OCI-LY7 (cell line): ENCODE data around the gene WDR44.

Experiments
- EZH2phosphoT487 ChIP-seq: fragments of 200-600 bp; sonication (generic); IDR thresholded peaks from 2 replicates; pipeline ENCODE4 v1.6.1; 2018; ENCODE audit warnings: low read depth, borderline replicate concordance, mild to moderate bottlenecking, mixed run types, antibody characterized with exemption, low read length, moderate library complexity, mixed read lengths
- TF ChIP-seq, protein P1 (sequence below): fragments of 200-600 bp; sonication (generic); conservative IDR thresholded peaks from 2 replicates; pipeline ENCODE4 v1.5.1; 2014; ENCODE audit warnings: mild to moderate bottlenecking, antibody characterized with exemption, low read length, moderate library complexity, mixed read lengths

DNA sequence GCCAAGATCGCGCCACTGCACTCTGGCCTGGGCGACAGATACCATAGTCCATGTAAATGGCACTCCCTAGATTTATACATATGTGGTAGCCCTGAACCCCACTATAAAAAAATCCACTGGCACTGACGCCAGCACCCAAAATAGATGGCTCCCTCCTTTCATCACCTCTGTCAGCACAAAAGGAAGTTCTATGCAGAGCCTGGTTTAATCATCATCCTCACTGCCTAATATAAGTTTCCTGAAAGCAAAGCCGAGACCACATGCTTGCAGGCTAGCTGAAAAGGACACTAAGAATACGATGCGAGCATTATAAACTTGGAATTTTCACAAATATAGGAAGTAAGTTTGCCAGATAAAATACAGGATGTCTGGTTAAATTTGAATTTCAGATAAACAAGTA lies 122.2 kb downstream of the WDR44 start:
- TF ChIP-seq, protein P1, sequence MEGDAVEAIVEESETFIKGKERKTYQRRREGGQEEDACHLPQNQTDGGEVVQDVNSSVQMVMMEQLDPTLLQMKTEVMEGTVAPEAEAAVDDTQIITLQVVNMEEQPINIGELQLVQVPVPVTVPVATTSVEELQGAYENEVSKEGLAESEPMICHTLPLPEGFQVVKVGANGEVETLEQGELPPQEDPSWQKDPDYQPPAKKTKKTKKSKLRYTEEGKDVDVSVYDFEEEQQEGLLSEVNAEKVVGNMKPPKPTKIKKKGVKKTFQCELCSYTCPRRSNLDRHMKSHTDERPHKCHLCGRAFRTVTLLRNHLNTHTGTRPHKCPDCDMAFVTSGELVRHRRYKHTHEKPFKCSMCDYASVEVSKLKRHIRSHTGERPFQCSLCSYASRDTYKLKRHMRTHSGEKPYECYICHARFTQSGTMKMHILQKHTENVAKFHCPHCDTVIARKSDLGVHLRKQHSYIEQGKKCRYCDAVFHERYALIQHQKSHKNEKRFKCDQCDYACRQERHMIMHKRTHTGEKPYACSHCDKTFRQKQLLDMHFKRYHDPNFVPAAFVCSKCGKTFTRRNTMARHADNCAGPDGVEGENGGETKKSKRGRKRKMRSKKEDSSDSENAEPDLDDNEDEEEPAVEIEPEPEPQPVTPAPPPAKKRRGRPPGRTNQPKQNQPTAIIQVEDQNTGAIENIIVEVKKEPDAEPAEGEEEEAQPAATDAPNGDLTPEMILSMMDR, result no peak
- no peak for TF ChIP-seq EZH2phosphoT487
